Vagina (tissue), 2 donors: ENCODE data around the gene MSANTD3. TPM values are rescaled to one million over a fixed set of nuclear protein-coding genes. Genes with fewer than 3 reads are reported as not detected.

Experiments used
- DNase-seq, 2 donors: peaks; one replicate each; pipeline ENCODE4 v3.0.0-alpha.2; 2017; ENCODE audit errors: extremely low spot score in 2 of 2
- H3K27ac ChIP-seq: fragments of 200-600 bp; sonication (generic); one replicate; pipeline ENCODE4 v1.5.1; 2019
- H3K27me3 ChIP-seq: fragments of 200-600 bp; sonication (generic); one replicate; pipeline ENCODE4 v1.5.1; 2019
- H3K36me3 ChIP-seq, 2 donors: fragments of 200-600 bp; sonication (generic); one replicate each; pipeline ENCODE4 v1.5.1; 2017 to 2019
- H3K4me1 ChIP-seq: fragments of 200-600 bp; sonication (generic); one replicate; pipeline ENCODE4 v1.5.1; 2019
- H3K4me3 ChIP-seq, 2 donors: fragments of 200-600 bp; sonication (generic); 1 replicate in 1 of 2; 2 replicates in 1 of 2; pipeline ENCODE4 v1.5.1; 2016 to 2019
- H3K9me3 ChIP-seq: fragments of 200-600 bp; sonication (generic); one replicate; pipeline ENCODE4 v1.5.1; 2019
- POLR2A ChIP-seq, 2 donors: fragments of 450-650 bp; IDR thresholded peaks; one replicate each; pipeline ENCODE4 v1.6.1; 2017; ENCODE audit warnings: antibody characterized with exemption in 2 of 2, mild to moderate bottlenecking in 2 of 2, moderate library complexity in 2 of 2
- POLR2AphosphoS5 ChIP-seq, 2 donors: sonication (generic); formaldehyde crosslinking; IDR thresholded peaks; one replicate each; pipeline ENCODE4 v1.9.0; 2017; ENCODE audit warnings: antibody characterized with exemption in 2 of 2, mild to moderate bottlenecking in 2 of 2, low read depth in 1 of 2; ENCODE audit not compliant: insufficient read depth in 1 of 2
- intact Hi-C: fragments of 100-400 bp; cut with DNase I; formaldehyde crosslinking; loops from one replicate; pipeline ENCODE4 v1.15.1; 2023
- total RNA-seq: library from RNA; depleted of rRNA; stranded (reverse); fragments of >200 nt; gene quantifications from one replicate; pipeline ENCODE4 v1.2.3, GENCODE V29; 2016
- TF ChIP-seq, protein P1 (sequence below), 3 experiments: fragments of 450-650 bp in 2 of 3; fragments of 200-600 bp in 1 of 3; sonication (generic) in 1 of 3; IDR thresholded peaks; one replicate each; pipeline ENCODE4 v1.5.1; 2017 to 2019; ENCODE audit warnings: antibody characterized with exemption in 3 of 3, mild to moderate bottlenecking in 2 of 3, moderate library complexity in 2 of 3

Gene MSANTD3
- total RNA-seq, 1 donor from 2014 or later = 27.3 TPM

DNA sequence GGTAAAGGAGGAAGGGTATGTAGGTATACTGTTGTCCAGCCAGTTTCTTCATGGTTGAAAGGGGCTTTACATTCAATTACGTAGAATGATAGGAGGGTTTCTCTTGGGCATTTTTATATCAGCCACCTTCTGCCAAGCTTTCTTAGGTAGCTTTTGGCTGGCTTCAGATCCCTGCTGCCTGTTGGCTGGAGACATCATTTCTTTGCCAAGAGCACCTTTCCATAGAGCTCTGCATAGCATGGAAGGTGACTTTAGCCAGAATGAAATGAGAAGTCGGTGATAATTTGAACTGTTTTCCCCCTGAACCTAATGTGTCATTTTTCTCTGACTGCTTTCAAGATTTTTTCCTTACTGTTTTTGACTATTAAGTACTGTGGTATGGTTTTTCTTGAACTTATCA is 72.9 kb downstream of the MSANTD3 start:
- no peaks in the 10 kb centered on the region for H3K4me1 ChIP-seq
- no peak overlapping the region for H3K4me3 ChIP-seq
- TF ChIP-seq POLR2A (IDR thresholded peaks at IDR 0.05) (no peak), POLR2AphosphoS5 (IDR thresholded peaks at IDR 0.05; ENCODE audit: insufficient read depth in 1 of 2, low read depth in 1 of 2) (no peak)
- TF ChIP-seq, protein P1, sequence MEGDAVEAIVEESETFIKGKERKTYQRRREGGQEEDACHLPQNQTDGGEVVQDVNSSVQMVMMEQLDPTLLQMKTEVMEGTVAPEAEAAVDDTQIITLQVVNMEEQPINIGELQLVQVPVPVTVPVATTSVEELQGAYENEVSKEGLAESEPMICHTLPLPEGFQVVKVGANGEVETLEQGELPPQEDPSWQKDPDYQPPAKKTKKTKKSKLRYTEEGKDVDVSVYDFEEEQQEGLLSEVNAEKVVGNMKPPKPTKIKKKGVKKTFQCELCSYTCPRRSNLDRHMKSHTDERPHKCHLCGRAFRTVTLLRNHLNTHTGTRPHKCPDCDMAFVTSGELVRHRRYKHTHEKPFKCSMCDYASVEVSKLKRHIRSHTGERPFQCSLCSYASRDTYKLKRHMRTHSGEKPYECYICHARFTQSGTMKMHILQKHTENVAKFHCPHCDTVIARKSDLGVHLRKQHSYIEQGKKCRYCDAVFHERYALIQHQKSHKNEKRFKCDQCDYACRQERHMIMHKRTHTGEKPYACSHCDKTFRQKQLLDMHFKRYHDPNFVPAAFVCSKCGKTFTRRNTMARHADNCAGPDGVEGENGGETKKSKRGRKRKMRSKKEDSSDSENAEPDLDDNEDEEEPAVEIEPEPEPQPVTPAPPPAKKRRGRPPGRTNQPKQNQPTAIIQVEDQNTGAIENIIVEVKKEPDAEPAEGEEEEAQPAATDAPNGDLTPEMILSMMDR (IDR thresholded peaks at IDR 0.05) = no peak
- H3K27ac ChIP-seq = no peak overlapping the region
- no peaks in the 10 kb centered on the region for H3K9me3 ChIP-seq
- intact Hi-C loops = no loop called here
- no peaks in the 10 kb centered on the region for H3K27me3 ChIP-seq
- H3K36me3 ChIP-seq = no peaks in the 10 kb centered on the region
- no peak for DNase-seq

Other genes starting within 250 kb of the MSANTD3 start
- gene TEX10, start 74.2 kb upstream of the MSANTD3 start, total RNA-seq = 17.2 TPM
- not detected for gene TMEFF1, start 46.0 kb downstream of the MSANTD3 start, total RNA-seq
- 0.49 TPM for gene CAVIN4, start 150.9 kb downstream of the MSANTD3 start, total RNA-seq